Tibial nerve (tissue), 3 donors: ENCODE results near the gene GIMAP2.

Experiments used
- CTCF ChIP-seq, 5 experiments: fragments of 200-600 bp in 3 of 5; fragments of 450-650 bp in 2 of 5; sonication (generic) in 3 of 5; IDR thresholded peaks; one replicate each; pipeline ENCODE4 v1.5.1; 2016 to 2019; ENCODE audit warnings: antibody characterized with exemption in 5 of 5, mild to moderate bottlenecking in 3 of 5, moderate library complexity in 2 of 5
- POLR2A ChIP-seq, 2 donors: fragments of 450-650 bp; IDR thresholded peaks; one replicate each; pipeline ENCODE4 v1.6.1; 2017; ENCODE audit warnings: antibody characterized with exemption in 2 of 2, mild to moderate bottlenecking in 2 of 2, moderate library complexity in 2 of 2

- TF ChIP-seq CTCF (IDR thresholded peaks at IDR 0.05) (no peak), POLR2A (IDR thresholded peaks at IDR 0.05) (no peak)
Observed at GRCh38 chr7:150716368-150716767, 30.9 kb downstream of the GIMAP2 start, which contains the start of gene GIMAP1.
